ENCODE data around the gene IL17B.

GRCh38 chr5:149376711-149377447 is 2.2 kb downstream of the IL17B start:
- TF ChIP-seq, protein P1, sequence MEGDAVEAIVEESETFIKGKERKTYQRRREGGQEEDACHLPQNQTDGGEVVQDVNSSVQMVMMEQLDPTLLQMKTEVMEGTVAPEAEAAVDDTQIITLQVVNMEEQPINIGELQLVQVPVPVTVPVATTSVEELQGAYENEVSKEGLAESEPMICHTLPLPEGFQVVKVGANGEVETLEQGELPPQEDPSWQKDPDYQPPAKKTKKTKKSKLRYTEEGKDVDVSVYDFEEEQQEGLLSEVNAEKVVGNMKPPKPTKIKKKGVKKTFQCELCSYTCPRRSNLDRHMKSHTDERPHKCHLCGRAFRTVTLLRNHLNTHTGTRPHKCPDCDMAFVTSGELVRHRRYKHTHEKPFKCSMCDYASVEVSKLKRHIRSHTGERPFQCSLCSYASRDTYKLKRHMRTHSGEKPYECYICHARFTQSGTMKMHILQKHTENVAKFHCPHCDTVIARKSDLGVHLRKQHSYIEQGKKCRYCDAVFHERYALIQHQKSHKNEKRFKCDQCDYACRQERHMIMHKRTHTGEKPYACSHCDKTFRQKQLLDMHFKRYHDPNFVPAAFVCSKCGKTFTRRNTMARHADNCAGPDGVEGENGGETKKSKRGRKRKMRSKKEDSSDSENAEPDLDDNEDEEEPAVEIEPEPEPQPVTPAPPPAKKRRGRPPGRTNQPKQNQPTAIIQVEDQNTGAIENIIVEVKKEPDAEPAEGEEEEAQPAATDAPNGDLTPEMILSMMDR (IDR thresholded peaks at IDR 0.05) = no peak
- TF ChIP-seq POLR2A (IDR thresholded peaks at IDR 0.05) (no peak), POLR2AphosphoS5 (IDR thresholded peaks at IDR 0.05) (no peak)

All from breast epithelium (tissue), 3 donors.